K562 (cell line): Measurements from ENCODE around the gene SNRNP200. TPM values are rescaled to one million over a fixed set of nuclear protein-coding genes. Genes with fewer than 3 reads are reported as not detected.
A peak's percentile ranks its signal among the peaks of the same experiment; 100 is the strongest.

ENCODE experiments used
- ATAC-seq: fragments of 200-7000 bp; cut with Tn5 transposase; 3 replicates; pipeline ENCODE4 v1.9.1; 2020; ENCODE audit warnings: moderate library complexity
- BruUV-seq: library from RNA; stranded (reverse); fragments of 400-500 nt; replicated peaks from 2 replicates; lab custom pipeline; 2021; lab: Mats Ljungman, UMichigan
- CTCF ChIA-PET: fragments of 300-600 bp; formaldehyde crosslinking; extraction: SDS; loops from one replicate; lab custom pipeline; 2021; ENCODE audit warnings: low intra/inter-chr PET ratio; lab: Yijun Ruan, JAX
- POLR2A ChIA-PET: fragments of 300-600, 350-650 bp; sonication (Branson Sonifier 250); formaldehyde crosslinking; extraction: SDS; loops from one replicate; lab custom pipeline; 2021; ENCODE audit warnings: antibody characterized with exemption, inconsistent platforms; lab: Yijun Ruan, JAX
- DNase-seq, 4 experiments: peaks; one replicate each; pipeline versions ENCODE4 v3.0.0 to v3.0.0-alpha.2; 2011 to 2018; ENCODE audit warnings: low spot score in 3 of 4, mixed read lengths in 3 of 4; ENCODE audit errors: extremely low read depth in 1 of 4
- FAIRE-seq: peaks from 2 replicates; lab custom pipeline; 2011; peaks lifted over from hg19 to GRCh38; lab: Jason Lieb, UNC
- H2AFZ ChIP-seq: 2 replicates; pipeline ENCODE4 v1.6.0; 2011; ENCODE audit warnings: low read depth, low read length, control low read depth, inconsistent platforms
- H3K27ac ChIP-seq: fragments of 200-600 bp; 3 replicates; pipeline ENCODE4 v1.8.0; 2011; ENCODE audit warnings: low read depth, mild to moderate bottlenecking, control low read depth, inconsistent platforms, low read length, moderate library complexity, mixed read lengths; ENCODE audit errors: extremely low read depth
- H3K27me3 ChIP-seq, 2 experiments: fragments of 300-600 bp in 1 of 2; 2 replicates in 1 of 2; 3 replicates in 1 of 2; pipeline versions ENCODE4 v1.6.0 to v1.8.0; 2011; ENCODE audit warnings: inconsistent platforms in 2 of 2, low read length in 2 of 2, mild to moderate bottlenecking in 1 of 2, mixed read lengths in 1 of 2, moderate library complexity in 1 of 2; ENCODE audit not compliant: control insufficient read depth in 2 of 2, insufficient read depth in 2 of 2
- H3K36me3 ChIP-seq: fragments of 300-600 bp; 3 replicates; pipeline ENCODE4 v1.8.0; 2011; ENCODE audit warnings: mild to moderate bottlenecking, low read length, inconsistent platforms; ENCODE audit not compliant: control insufficient read depth, insufficient read depth
- H3K4me1 ChIP-seq, 2 experiments: fragments of 200-600 bp in 1 of 2; replicated peaks in 1 of 2; 2 replicates in 1 of 2; 3 replicates in 1 of 2; pipeline versions ENCODE4 v1.5.1 to v1.8.0; 2011; ENCODE audit warnings: inconsistent platforms in 2 of 2, low read length in 2 of 2, mild to moderate bottlenecking in 1 of 2, mixed read lengths in 1 of 2, moderate library complexity in 1 of 2; ENCODE audit not compliant: control insufficient read depth in 2 of 2, insufficient read depth in 2 of 2
- H3K4me2 ChIP-seq: 2 replicates; pipeline ENCODE4 v1.6.1; 2011; ENCODE audit warnings: low read length, control low read depth, inconsistent platforms, mixed read lengths; ENCODE audit not compliant: insufficient read depth
- H3K4me3 ChIP-seq: fragments of 200-600 bp; sonication (generic), shearing (Covaris generic); 2 replicates; pipeline ENCODE4 v1.5.1; 2016; ENCODE audit warnings: control low read depth, inconsistent platforms
- H3K79me2 ChIP-seq: fragments of 200-600 bp; 3 replicates; pipeline ENCODE4 v1.8.0; 2011; ENCODE audit warnings: low read length, inconsistent platforms; ENCODE audit not compliant: control insufficient read depth, insufficient read depth
- H3K9ac ChIP-seq, 2 experiments: 2 replicates each; pipeline versions ENCODE4 v1.6.0 to v1.6.1; 2011; ENCODE audit warnings: low read depth in 2 of 2, low read length in 2 of 2, control low read depth in 1 of 2, inconsistent platforms in 1 of 2, mild to moderate bottlenecking in 1 of 2, mixed read lengths in 1 of 2; ENCODE audit not compliant: insufficient read depth in 1 of 2
- H3K9me1 ChIP-seq: one replicate; pipeline ENCODE4 v1.6.0; 2011; ENCODE audit warnings: inconsistent platforms, mild to moderate bottlenecking, low read length, moderate library complexity; ENCODE audit not compliant: control insufficient read depth, insufficient read depth
- H3K9me3 ChIP-seq: replicated peaks from 2 replicates; pipeline ENCODE4 v1.5.1; 2011; ENCODE audit warnings: low read depth, low read length, inconsistent platforms; ENCODE audit not compliant: control insufficient read depth, insufficient read depth
- H4K20me1 ChIP-seq: replicated peaks from 2 replicates; pipeline ENCODE4 v1.6.1; 2011; ENCODE audit warnings: low read length, inconsistent platforms, mixed read lengths; ENCODE audit not compliant: control insufficient read depth, insufficient read depth
- MGA ChIP-seq: fragments of 450-650 bp; IDR thresholded peaks from 2 replicates; pipeline ENCODE4 v1.6.1; 2016; ENCODE audit warnings: mild to moderate bottlenecking, moderate library complexity
- ZC3H11A ChIP-seq: IDR thresholded peaks from 2 replicates; pipeline ENCODE4 v1.6.1; 2012; ENCODE audit warnings: low read depth, low read length, improper control_type of control experiment
- WGBS: fragments of 100-300 bp; shearing (Covaris generic); methylation state at CpG from one replicate; pipeline ENCODE4 v1.1.6; 2016; ENCODE audit warnings: low coverage, mixed read lengths; ENCODE audit not compliant: insufficient coverage; ENCODE audit errors: missing lambda C conversion rate; 5-methylcytosine and 5-hydroxymethylcytosine counted together
- in situ Hi-C: fragments of 300-500 bp; cut with MboI; formaldehyde crosslinking; loops from 4 replicates; pipeline ENCODE4 v1.15.0; 2018; ENCODE audit warnings: inconsistent platforms, mixed read lengths
- intact Hi-C: fragments of 100-400 bp; cut with micrococcal nuclease; formaldehyde crosslinking; loops from 2 replicates; pipeline ENCODE4 v1.14.2; 2022
- polyA plus RNA-seq, 8 experiments: library from polyadenylated mRNA; depleted of rRNA in 4 of 8; stranded (reverse) in 5 of 8; unstranded in 3 of 8; fragments of >200 nt; fragmentation: Nextera tagmentation in 2 of 8; fragmentation: Illumina TruSeq in 1 of 8; extraction: Ambion mirVana in 2 of 8; extraction: Trizol in 1 of 8; gene quantifications; 2 replicates each; pipeline versions ENCODE4 v1.2.1 to v1.2.3, GENCODE V29; 2011 to 2014; ENCODE audit warnings: inconsistent platforms in 1 of 8, missing spikeins in 1 of 8
- total RNA-seq, 7 experiments: library from RNA; depleted of rRNA in 6 of 7; stranded (reverse); fragments of >200 nt in 6 of 7; fragmentation: Illumina TruSeq in 2 of 7; extraction: Trizol in 2 of 7; gene quantifications; 2 replicates each; pipeline versions ENCODE4 v1.2.1 to v1.2.3, GENCODE V29; 2011 to 2021; ENCODE audit warnings: low replicate concordance in 1 of 7

Gene SNRNP200
- total and polyA plus RNA-seq, 9 of the 15 experiments (the other 6 are each of a cell fraction or from before 2014, with no cell fraction given): 76.1 to 231 (median 155) TPM

DNA sequence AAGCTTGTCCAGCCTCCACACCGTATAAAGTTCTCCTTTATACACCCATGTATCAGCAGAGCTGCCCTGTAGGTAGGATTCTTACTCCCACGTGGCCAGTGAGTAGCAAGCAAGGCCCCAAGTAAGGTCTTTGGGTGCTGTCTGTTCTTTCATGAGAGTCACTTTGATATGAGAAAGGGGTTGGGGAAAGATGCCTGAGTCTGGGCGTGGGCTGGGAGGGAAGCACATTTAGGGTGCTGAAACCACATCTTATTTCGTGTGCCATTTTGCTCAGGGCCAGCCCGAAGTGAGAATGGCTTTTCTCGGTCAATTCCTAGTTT is 19.3 kb upstream of the SNRNP200 start:
- Histone ChIP-seq H3K27ac (peak overlapping the region; percentile 70), H3K36me3 (peaks cover 19% of the 10 kb centered on the region; the same call in 2 of the 3 replicates), H4K20me1 (no peaks in the 10 kb centered on the region), H3K9me3 (no peaks in the 10 kb centered on the region), H2AFZ (peak overlapping the region; percentile 81), H3K9me1 (no peaks in the 10 kb centered on the region), H3K4me1 (peaks cover 14 to 36% of the 10 kb centered on the region in 2 experiments; a peak in 4 of 5 replicates), H3K27me3 (no peaks in the 10 kb centered on the region), H3K79me2 (peaks cover 19% of the 10 kb centered on the region; the same call in 2 of the 3 replicates), H3K4me2 (peak overlapping the region; percentile 64), H3K4me3 (peak overlapping the region; percentile 44), H3K9ac (peak overlapping the region; percentile 56 to 90)
- peak; percentile 11 for FAIRE-seq
- no TSS peak for BruUV-seq
- ChIA-PET CTCF (no interaction called here), POLR2A (interaction anchor here (1.1 to 3.9 kb wide), 3 partner anchors 9 to 14 kb away, joined by 4 to 32 read pairs (median 8); partner anchors contain the start of gene NCAPH)
- ATAC-seq: no peak
- TF ChIP-seq MGA: 0 out of 2 replicates have a peak, but pooled peaks have one; percentile 17
- no peak for TF ChIP-seq ZC3H11A
- 31% methylated on average over 6 of the region's 6 CpGs for WGBS
- intact Hi-C loops: no loop called here
- DNase-seq: no peak
- in situ Hi-C loops: no loop called here
